ENCODE data around the gene ERBB4.

ERBB4 gene

DNA sequence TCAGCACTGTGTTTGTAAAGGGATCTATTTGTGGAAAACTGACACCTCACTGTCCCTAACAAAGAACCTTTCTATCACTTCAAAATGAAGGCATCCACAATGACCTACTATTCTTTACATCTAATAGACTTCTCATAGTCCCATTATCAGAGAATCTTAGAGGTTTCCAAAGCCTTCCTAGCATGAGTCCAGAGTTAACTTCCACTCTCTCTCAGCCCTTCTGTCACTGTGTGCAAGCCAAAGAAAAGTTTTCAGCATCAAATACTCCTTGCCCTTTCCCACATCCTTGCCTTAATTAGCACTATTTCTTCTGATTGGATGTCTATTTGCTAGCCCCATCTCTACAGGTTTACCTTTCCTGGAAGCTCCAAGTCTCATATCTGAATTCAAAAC lies 178.5 kb downstream of the ERBB4 start:
- no peak for FAIRE-seq

GRCh38 chr2:212359425-212360067 lies 179.1 kb downstream of the ERBB4 start:
- no peak for FAIRE-seq

- no peak for FAIRE-seq
Measured at GRCh38 chr2:212357606-212358005, 181.0 kb downstream of the ERBB4 start.

GRCh38 chr2:212354382-212354781 lies 184.2 kb downstream of the ERBB4 start:
- no peak for FAIRE-seq

GRCh38 chr2:212348501-212348900 lies 190.1 kb downstream of the ERBB4 start:
- no peak for FAIRE-seq

GRCh38 chr2:212346865-212347264 lies 191.7 kb downstream of the ERBB4 start:
- FAIRE-seq: no peak

- FAIRE-seq: no peak
Measured at GRCh38 chr2:212345966-212346365, 192.6 kb downstream of the ERBB4 start.

GRCh38 chr2:212344131-212344530 lies 194.5 kb downstream of the ERBB4 start:
- no peak for FAIRE-seq

- FAIRE-seq: no peak
Measured at GRCh38 chr2:212343167-212343566, 195.4 kb downstream of the ERBB4 start.

DNA sequence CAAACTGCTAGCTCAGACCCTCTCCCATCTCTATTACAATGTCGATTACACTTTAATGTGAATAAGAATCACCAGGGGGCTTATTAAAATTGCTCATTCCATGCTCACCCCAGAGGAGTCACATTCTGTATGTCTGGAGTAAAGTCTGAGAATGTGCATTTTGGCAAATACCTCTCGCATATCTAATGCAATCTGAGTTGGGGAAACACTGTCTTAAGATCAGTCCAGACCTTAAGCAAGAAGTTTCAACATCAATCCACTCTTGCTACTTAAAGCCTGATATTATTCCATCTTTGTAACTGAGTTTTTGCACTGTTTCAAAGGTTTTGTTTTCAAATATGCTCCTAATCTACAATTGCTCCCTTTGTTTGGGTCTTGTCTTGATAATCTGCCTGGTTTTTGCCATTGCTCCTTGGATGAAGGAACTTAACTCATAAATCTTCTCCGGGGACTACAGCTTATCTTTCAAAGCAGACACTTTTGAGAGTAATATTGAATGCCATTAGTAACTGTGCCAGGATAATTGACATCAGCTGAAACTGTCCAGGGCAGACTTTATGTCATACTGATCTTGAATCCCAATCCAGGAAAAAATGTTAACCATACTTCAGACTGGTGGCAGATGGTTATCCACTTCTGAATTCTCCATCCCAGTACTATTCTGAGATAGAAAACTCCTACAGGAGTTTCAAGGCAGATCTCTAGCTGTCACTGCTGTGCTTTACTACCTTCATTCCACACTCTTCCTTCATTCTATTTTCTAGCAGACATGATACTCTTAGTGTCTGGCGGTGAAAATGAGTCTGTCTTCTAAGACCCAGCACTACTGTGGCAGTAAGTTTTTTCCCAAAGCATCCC lies 200.9 kb downstream of the ERBB4 start:
- no peak for FAIRE-seq

DNA sequence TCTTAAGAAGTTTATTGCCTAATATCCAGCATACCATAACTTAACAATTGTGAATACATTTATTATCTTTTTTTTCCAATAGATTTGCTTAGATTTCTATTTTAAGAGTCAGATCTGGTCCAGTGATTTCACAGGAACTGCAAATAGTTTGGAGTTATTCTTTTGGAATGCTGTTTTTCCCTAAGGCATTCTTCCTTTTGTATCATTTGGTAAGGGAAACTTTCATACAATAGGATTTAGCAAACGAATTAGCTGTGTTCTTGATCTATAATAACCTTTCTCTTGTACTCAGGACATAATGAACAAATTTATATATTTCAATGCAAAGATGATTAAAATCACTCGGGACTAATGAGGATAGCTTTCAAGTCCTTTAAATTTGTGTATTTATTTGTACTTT lies 201.6 kb downstream of the ERBB4 start:
- FAIRE-seq: no peak

DNA sequence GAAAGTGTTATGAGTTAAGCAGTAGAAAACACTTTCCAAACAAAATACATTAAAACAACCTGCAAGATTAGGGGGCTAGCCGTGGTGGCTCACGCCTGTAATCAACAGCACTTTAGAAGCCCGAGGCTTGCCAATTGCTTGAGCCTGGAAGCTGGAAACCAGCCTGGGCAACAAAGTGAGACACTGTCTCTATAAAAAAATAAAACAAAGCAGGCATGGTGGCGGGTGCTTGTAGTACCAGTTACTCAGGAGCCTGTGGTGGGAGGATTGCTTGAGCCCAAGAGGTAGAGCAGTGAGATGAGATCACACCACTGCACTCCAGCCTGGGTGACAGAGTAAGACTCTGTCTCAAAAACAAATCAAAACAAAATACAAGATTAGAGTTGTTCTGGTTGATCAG lies 208.3 kb downstream of the ERBB4 start:
- FAIRE-seq: no peak

GRCh38 chr2:212328712-212329496 lies 209.7 kb downstream of the ERBB4 start:
- no peak for FAIRE-seq

GRCh38 chr2:212328136-212328535 lies 210.5 kb downstream of the ERBB4 start:
- no peak for FAIRE-seq

GRCh38 chr2:212327171-212327809 lies 211.3 kb downstream of the ERBB4 start:
- no peak for FAIRE-seq

- no peak for FAIRE-seq
Measured at GRCh38 chr2:212318636-212319035, 220.0 kb downstream of the ERBB4 start.

DNA sequence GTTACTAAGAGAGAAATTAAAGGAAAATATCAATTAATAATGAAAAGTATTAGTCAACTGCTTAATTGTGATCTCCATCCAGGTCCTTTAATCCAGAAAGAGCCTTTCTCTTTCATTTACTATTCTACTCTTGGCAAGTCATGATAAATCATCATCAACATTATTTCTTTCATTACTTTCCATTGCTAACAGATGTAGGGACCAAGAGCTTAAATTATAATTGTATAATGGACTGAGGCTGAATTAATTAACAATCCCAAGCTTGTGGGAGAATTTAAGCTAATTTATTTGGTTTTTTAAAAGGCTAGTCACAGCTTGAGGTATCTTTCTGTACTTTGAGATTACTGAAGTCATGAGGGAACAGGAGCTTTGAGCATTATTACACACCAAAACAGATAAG lies 223.9 kb downstream of the ERBB4 start:
- FAIRE-seq: no peak

- no peak for FAIRE-seq
Measured at GRCh38 chr2:212311807-212312404, 226.7 kb downstream of the ERBB4 start.

DNA sequence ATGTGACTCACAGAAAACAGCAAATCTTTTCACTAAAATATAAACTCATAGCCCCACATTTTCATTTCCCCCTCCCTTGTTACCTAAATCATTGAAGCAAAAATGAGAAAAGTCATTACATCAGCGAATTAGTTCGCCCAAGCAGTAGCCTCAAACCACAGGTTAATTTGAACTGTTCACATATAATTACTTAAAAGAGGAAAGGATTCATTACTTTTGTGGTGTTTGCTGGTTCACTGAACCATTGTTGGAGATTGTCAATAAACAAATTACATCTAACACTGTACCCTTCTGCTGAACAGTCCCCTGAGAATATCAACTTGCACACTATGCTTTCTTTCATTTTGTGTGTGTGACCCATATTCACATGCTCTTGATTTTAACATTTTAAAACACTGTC lies 238.7 kb downstream of the ERBB4 start:
- no peak for FAIRE-seq

GRCh38 chr2:212299333-212299732 lies 239.3 kb downstream of the ERBB4 start:
- no peak for FAIRE-seq

GRCh38 chr2:212295571-212295970 lies 243.0 kb downstream of the ERBB4 start:
- FAIRE-seq: no peak

DNA sequence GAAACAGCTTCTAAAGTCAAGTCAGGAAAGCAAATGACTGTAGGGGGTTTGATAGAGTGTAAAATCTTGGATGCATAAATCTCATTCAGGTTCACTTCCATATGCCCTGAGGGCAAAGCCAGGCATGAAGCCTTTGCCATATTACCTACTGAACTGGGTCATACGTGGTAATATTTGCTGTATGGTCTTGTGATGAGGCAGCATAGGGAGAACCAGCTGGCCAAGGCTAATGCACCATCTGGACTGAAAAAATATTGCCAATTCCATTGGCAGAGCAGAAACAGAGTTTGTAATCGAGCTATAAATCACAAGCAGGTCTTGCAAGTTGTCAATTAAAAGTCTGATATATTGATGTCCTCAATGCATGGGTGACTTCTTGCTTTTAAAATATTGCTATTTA lies 243.8 kb downstream of the ERBB4 start:
- FAIRE-seq: no peak

DNA sequence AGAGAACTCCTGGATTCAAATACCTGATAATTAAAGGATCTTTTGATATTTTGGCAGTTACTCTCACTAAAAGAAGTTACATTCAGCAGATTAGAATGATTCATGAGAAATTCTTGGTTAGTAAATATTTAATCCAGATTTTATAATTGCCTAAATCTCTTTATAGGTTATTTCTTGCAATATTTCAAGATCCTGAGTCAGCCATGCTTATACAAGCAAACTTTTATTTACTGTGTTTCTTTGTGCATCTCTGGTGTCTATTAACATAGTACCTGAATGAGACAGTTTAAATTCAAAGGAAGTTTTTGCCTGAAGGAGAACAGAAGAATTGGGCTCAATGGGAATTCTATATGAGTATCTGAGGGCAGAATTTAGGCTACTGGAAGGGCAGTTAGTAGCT lies 249.3 kb downstream of the ERBB4 start:
- no peak for FAIRE-seq

All from endometrium (tissue), 2 donors.